HG02938 (cell line): ENCODE measurements around the gene DHRS9.
"Not testable (repeated sequence)": the region's sequence is repeated elsewhere in the genome, so short reads cannot be mapped to it uniquely, and the experiment has no call there.

ENCODE experiments used
- ATAC-seq: cut with Tn5 transposase; IDR thresholded peaks from one replicate; pipeline ENCODE4 v1.9.1; 2021; ENCODE audit warnings: mild to moderate bottlenecking, moderate library complexity; ENCODE audit not compliant: unreplicated experiment

The DHRS9 gene

DNA sequence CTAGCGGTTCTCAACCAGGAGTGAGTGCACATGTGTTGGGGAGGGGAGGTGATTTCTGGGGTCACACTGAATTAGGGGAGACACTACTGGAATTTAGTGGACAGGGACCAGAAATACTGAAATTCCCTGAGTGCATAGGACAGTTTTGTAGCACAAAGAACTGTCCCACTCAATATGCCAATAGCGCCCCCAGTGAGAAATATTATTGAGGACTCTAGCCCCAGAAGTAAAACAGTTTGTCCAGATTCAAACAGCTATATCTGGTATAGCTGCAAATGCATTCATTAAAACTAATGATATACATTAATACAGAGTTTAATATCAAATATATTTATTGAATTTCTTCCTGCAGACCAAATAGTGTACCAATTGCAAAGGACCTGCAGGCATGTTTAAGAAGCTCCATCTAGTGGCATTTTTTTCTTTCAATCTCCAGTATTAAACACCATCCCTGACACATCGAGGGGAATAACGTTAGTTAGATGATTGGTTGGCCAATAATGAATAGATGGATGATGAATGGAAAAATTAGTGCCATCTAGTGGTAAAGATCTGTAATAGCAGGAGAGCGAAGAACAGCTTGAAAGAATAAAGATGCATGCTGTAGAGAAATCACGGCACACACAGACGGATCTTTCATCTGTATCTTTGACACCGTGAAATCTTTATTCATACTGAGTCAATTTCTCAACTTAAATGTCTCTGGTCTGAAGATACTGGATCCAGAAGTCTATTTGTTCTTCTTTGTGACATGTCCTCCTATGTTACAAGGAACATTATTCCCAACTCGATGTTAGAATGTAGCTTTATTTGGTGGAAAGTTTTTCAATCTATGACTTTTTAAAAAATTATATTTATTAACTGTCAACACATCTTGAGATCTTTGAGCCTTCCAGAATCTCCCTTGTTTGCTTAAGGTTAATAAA is 62.5 kb downstream of the DHRS9 start:
- peak; percentile 79 for ATAC-seq

- not testable (repeated sequence) for ATAC-seq
Observed at GRCh38 chr2:169134272-169134671, 64.9 kb downstream of the DHRS9 start.

DNA sequence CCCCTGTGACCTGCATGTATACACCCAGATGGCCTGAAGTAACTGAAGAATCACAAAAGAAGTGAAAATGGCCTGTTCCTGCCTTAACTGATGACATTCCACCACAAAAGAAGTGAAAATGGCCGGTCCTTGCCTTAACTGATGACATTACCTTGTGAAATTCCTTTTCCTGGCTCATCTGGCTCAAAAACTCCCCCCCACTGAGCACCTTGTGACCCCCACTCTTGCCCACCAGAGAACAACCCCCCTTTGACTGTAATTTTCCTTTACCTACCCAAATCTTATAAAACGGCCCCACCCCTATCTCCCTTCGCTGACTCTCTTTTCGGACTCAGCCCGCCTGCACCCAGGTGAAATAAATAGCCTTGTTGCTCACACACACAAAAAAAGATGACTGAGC is 67.1 kb downstream of the DHRS9 start:
- not testable (repeated sequence) for ATAC-seq

- no peak for ATAC-seq
Observed at GRCh38 chr2:169136885-169137534, 67.6 kb downstream of the DHRS9 start.

GRCh38 chr2:169137924-169138323 is 68.6 kb downstream of the DHRS9 start:
- ATAC-seq = no peak

GRCh38 chr2:169139145-169139544 is 69.8 kb downstream of the DHRS9 start:
- ATAC-seq = no peak

GRCh38 chr2:169139993-169140767 is 70.8 kb downstream of the DHRS9 start:
- ATAC-seq = no peak

- ATAC-seq = no peak
Observed at GRCh38 chr2:169141713-169142352, 72.5 kb downstream of the DHRS9 start.

DNA sequence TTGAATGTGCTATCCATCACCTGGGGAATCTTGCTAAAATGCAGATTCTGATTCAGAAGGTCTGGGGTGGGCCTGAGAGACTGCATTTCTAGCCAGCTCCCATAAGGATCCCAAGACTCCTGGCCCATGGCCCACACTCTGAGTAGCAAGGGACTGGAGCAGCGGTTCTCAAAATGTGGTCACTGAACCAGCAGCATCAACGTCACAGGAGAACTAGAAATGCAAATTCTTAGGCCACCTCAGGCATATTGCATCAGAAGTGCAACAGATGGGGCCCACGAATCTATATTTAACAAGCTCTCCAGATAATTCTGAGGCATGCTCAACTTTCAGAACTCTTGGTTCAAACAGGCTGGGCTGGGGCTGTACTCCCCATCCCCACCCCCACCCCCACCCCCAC is 74.6 kb downstream of the DHRS9 start:
- no peak for ATAC-seq
